K562 (cell line): ENCODE measurements around the gene SNCB.

Experiments
- CREB1 ChIP-seq, 2 experiments: sonication (generic) in 1 of 2; formaldehyde crosslinking in 1 of 2; IDR thresholded peaks; 2 replicates each; pipeline versions ENCODE4 v1.6.1 to v1.8.0; 2012 to 2022; ENCODE audit warnings: inconsistent platforms in 1 of 2, mild to moderate bottlenecking in 1 of 2, missing genetic modification reagents in 1 of 2, moderate library complexity in 1 of 2
- CTCF ChIP-seq, 3 experiments: IDR thresholded peaks in 2 of 3; conservative IDR thresholded peaks in 1 of 3; 2 replicates each; pipeline ENCODE4 v1.5.1; 2011 to 2012; ENCODE audit warnings: low read length in 3 of 3, mild to moderate bottlenecking in 3 of 3, control low read depth in 2 of 3, improper control_type of control experiment in 1 of 3, inconsistent platforms in 1 of 3, low read depth in 1 of 3, mixed read lengths in 1 of 3, moderate library complexity in 1 of 3; ENCODE audit not compliant: insufficient read depth in 2 of 3
- KLF13 ChIP-seq: fragments of 450-650 bp; IDR thresholded peaks from 2 replicates; pipeline ENCODE4 v1.6.1; 2016; ENCODE audit warnings: missing genetic modification characterization, low read depth, mild to moderate bottlenecking, missing compliant biosample characterization, moderate library complexity, borderline replicate concordance
- POLR2A ChIP-seq: fragments of 450-650 bp; conservative IDR thresholded peaks from 2 replicates; pipeline ENCODE4 v1.6.1; 2016
- PREB ChIP-seq: sonication (generic); formaldehyde crosslinking; IDR thresholded peaks from 2 replicates; pipeline ENCODE4 v1.8.1; 2023; ENCODE audit warnings: mild to moderate bottlenecking, missing genetic modification reagents
- RFX5 ChIP-seq: IDR thresholded peaks from 2 replicates; pipeline ENCODE4 v1.6.1; 2011; ENCODE audit warnings: low read depth, mild to moderate bottlenecking, improper control_type of control experiment, low read length
- ZFP36 ChIP-seq: fragments of 150-350 bp; IDR thresholded peaks from 2 replicates; pipeline ENCODE4 v1.6.1; 2018; ENCODE audit warnings: low read length, low read depth; ENCODE audit not compliant: partially characterized antibody
- ZNF384 ChIP-seq: IDR thresholded peaks from 2 replicates; pipeline ENCODE4 v1.6.1; 2012; ENCODE audit warnings: low read depth, low read length, improper control_type of control experiment
- ZNF398 ChIP-seq: fragments of 250-450 bp; sonication (Bioruptor Pico); IDR thresholded peaks from 2 replicates; pipeline ENCODE4 v1.8.0; 2021; ENCODE audit warnings: moderate library complexity, mild to moderate bottlenecking, inconsistent platforms

- TF ChIP-seq POLR2A = no peak
- TF ChIP-seq CREB1 (IDR thresholded peaks at IDR 0.05) = 0 out of 2 replicates have a peak, but pooled peaks have one; percentile 19
- TF ChIP-seq CREB1 (CRISPR knock-in tag; IDR thresholded peaks at IDR 0.05) = peak; percentile 47; the same call in 1 of the 2 replicates
- TF ChIP-seq ZNF398 (CRISPR knock-in tag) = no peak
- TF ChIP-seq RFX5 = no peak
- no peak for TF ChIP-seq KLF13
- no peak for TF ChIP-seq CTCF (IDR thresholded peaks at IDR 0.05 in 2 of 3, conservative IDR thresholded peaks at IDR 0.05 in 1 of 3; ENCODE audit: insufficient read depth in 2 of 3, low read depth in 1 of 3, low read length in 3 of 3)
- TF ChIP-seq PREB (CRISPR knock-in tag) = no peak
- TF ChIP-seq ZFP36 = no peak
- TF ChIP-seq ZNF384 = no peak
Measured at GRCh38 chr5:176611435-176611834, 18.9 kb downstream of the SNCB start.
